IPS-18c (cell line): ENCODE data around the gene B3GALT5.
A peak's percentile ranks its signal among the peaks of the same experiment; 100 is the strongest.

Experiments
- H3K4me3 ChIP-seq: 2 replicates; pipeline ENCODE4 v1.7.0; 2013; ENCODE audit warnings: low read depth, mild to moderate bottlenecking, low read length, moderate library complexity; ENCODE audit not compliant: insufficient read depth
- H3K9me3 ChIP-seq: one replicate; pipeline ENCODE4 v1.6.1; 2013; ENCODE audit warnings: mild to moderate bottlenecking, low read length, moderate library complexity; ENCODE audit not compliant: control insufficient read depth, insufficient read depth

B3GALT5 gene

GRCh38 chr21:39601187-39601928, 11.4 kb upstream of the B3GALT5 start:
- Histone ChIP-seq H3K4me3 (no peak overlapping the region), H3K9me3 (no peaks in the 10 kb centered on the region)

- no peaks in the 10 kb centered on the region for H3K9me3 ChIP-seq
- no peak overlapping the region for H3K4me3 ChIP-seq
Observed at GRCh38 chr21:39602076-39602689, 10.6 kb upstream of the B3GALT5 start.

- Histone ChIP-seq H3K4me3 (no peak overlapping the region; the same call in 1 of the 2 replicates), H3K9me3 (no peaks in the 10 kb centered on the region)
Observed at GRCh38 chr21:39602793-39603192, 9.9 kb upstream of the B3GALT5 start.

- no peaks in the 10 kb centered on the region for H3K9me3 ChIP-seq
Observed at GRCh38 chr21:39604951-39605350, 7.8 kb upstream of the B3GALT5 start.

GRCh38 chr21:39610703-39611102, 2.0 kb upstream of the B3GALT5 start:
- Histone ChIP-seq H3K9me3 (no peaks in the 10 kb centered on the region), H3K4me3 (peak overlapping the region; percentile 78; the same call in 1 of the 2 replicates)

More at GRCh38 chr21:39604951-39605350, 7.8 kb upstream of the B3GALT5 start:
- H3K4me3 ChIP-seq, result no peak overlapping the region

- peak overlapping the region; percentile 78 for H3K4me3 ChIP-seq
Observed at GRCh38 chr21:39611551-39612190, 1.1 kb upstream of the B3GALT5 start.

GRCh38 chr21:39613041-39613934, 548 bp downstream of the B3GALT5 start:
- Histone ChIP-seq H3K4me3 (peak overlapping the region; percentile 78), H3K9me3 (no peaks in the 10 kb centered on the region)

More at GRCh38 chr21:39611551-39612190, 1.1 kb upstream of the B3GALT5 start:
- H3K9me3 ChIP-seq, result no peaks in the 10 kb centered on the region

- Histone ChIP-seq H3K4me3 (no peak overlapping the region), H3K9me3 (no peaks in the 10 kb centered on the region)
Observed at GRCh38 chr21:39616211-39616772, 3.6 kb downstream of the B3GALT5 start.

- Histone ChIP-seq H3K4me3 (no peak overlapping the region), H3K9me3 (no peaks in the 10 kb centered on the region)
Observed at GRCh38 chr21:39620856-39621255, 8.1 kb downstream of the B3GALT5 start.

GRCh38 chr21:39625211-39625895, 12.6 kb downstream of the B3GALT5 start:
- Histone ChIP-seq H3K4me3 (no peak overlapping the region), H3K9me3 (no peaks in the 10 kb centered on the region)

GRCh38 chr21:39628385-39628784, 15.6 kb downstream of the B3GALT5 start:
- Histone ChIP-seq H3K4me3 (no peak overlapping the region), H3K9me3 (no peaks in the 10 kb centered on the region)

GRCh38 chr21:39630191-39630591, 17.5 kb downstream of the B3GALT5 start:
- Histone ChIP-seq H3K9me3 (no peaks in the 10 kb centered on the region), H3K4me3 (no peak overlapping the region)

GRCh38 chr21:39630827-39631226, 18.1 kb downstream of the B3GALT5 start:
- H3K4me3 ChIP-seq, result no peak overlapping the region

GRCh38 chr21:39631842-39632562, 19.3 kb downstream of the B3GALT5 start:
- Histone ChIP-seq H3K9me3 (no peaks in the 10 kb centered on the region), H3K4me3 (no peak overlapping the region)

More at GRCh38 chr21:39630827-39631226, 18.1 kb downstream of the B3GALT5 start:
- no peaks in the 10 kb centered on the region for H3K9me3 ChIP-seq

- Histone ChIP-seq H3K9me3 (no peaks in the 10 kb centered on the region), H3K4me3 (no peak overlapping the region)
Observed at GRCh38 chr21:39632796-39633442, 20.2 kb downstream of the B3GALT5 start.
